K562 (cell line): Measurements from ENCODE around the gene ST7. TPM values are rescaled to one million over a fixed set of nuclear protein-coding genes. Genes with fewer than 3 reads are reported as not detected.
A peak's percentile ranks its signal among the peaks of the same experiment; 100 is the strongest.

Experiments used
- ATAC-seq: fragments of 200-7000 bp; cut with Tn5 transposase; 3 replicates; pipeline ENCODE4 v1.9.1; 2020; ENCODE audit warnings: moderate library complexity
- BruUV-seq: library from RNA; stranded (reverse); fragments of 400-500 nt; replicated peaks from 2 replicates; lab custom pipeline; 2021; lab: Mats Ljungman, UMichigan
- CTCF ChIA-PET: fragments of 300-600 bp; formaldehyde crosslinking; extraction: SDS; loops from one replicate; lab custom pipeline; 2021; ENCODE audit warnings: low intra/inter-chr PET ratio; lab: Yijun Ruan, JAX
- POLR2A ChIA-PET: fragments of 300-600, 350-650 bp; sonication (Branson Sonifier 250); formaldehyde crosslinking; extraction: SDS; loops from one replicate; lab custom pipeline; 2021; ENCODE audit warnings: antibody characterized with exemption, inconsistent platforms; lab: Yijun Ruan, JAX
- DNase-seq, 4 experiments: peaks; one replicate each; pipeline versions ENCODE4 v3.0.0 to v3.0.0-alpha.2; 2011 to 2018; ENCODE audit warnings: low spot score in 3 of 4, mixed read lengths in 3 of 4; ENCODE audit errors: extremely low read depth in 1 of 4
- FAIRE-seq: peaks from 2 replicates; lab custom pipeline; 2011; peaks lifted over from hg19 to GRCh38; lab: Jason Lieb, UNC
- H2AFZ ChIP-seq: 2 replicates; pipeline ENCODE4 v1.6.0; 2011; ENCODE audit warnings: low read depth, low read length, control low read depth, inconsistent platforms
- H3K27ac ChIP-seq: fragments of 200-600 bp; 3 replicates; pipeline ENCODE4 v1.8.0; 2011; ENCODE audit warnings: low read depth, mild to moderate bottlenecking, control low read depth, inconsistent platforms, low read length, moderate library complexity, mixed read lengths; ENCODE audit errors: extremely low read depth
- H3K27me3 ChIP-seq, 2 experiments: fragments of 300-600 bp in 1 of 2; 2 replicates in 1 of 2; 3 replicates in 1 of 2; pipeline versions ENCODE4 v1.6.0 to v1.8.0; 2011; ENCODE audit warnings: inconsistent platforms in 2 of 2, low read length in 2 of 2, mild to moderate bottlenecking in 1 of 2, mixed read lengths in 1 of 2, moderate library complexity in 1 of 2; ENCODE audit not compliant: control insufficient read depth in 2 of 2, insufficient read depth in 2 of 2
- H3K36me3 ChIP-seq: fragments of 300-600 bp; 3 replicates; pipeline ENCODE4 v1.8.0; 2011; ENCODE audit warnings: mild to moderate bottlenecking, low read length, inconsistent platforms; ENCODE audit not compliant: control insufficient read depth, insufficient read depth
- H3K4me1 ChIP-seq, 2 experiments: fragments of 200-600 bp in 1 of 2; replicated peaks in 1 of 2; 2 replicates in 1 of 2; 3 replicates in 1 of 2; pipeline versions ENCODE4 v1.5.1 to v1.8.0; 2011; ENCODE audit warnings: inconsistent platforms in 2 of 2, low read length in 2 of 2, mild to moderate bottlenecking in 1 of 2, mixed read lengths in 1 of 2, moderate library complexity in 1 of 2; ENCODE audit not compliant: control insufficient read depth in 2 of 2, insufficient read depth in 2 of 2
- H3K4me2 ChIP-seq: 2 replicates; pipeline ENCODE4 v1.6.1; 2011; ENCODE audit warnings: low read length, control low read depth, inconsistent platforms, mixed read lengths; ENCODE audit not compliant: insufficient read depth
- H3K4me3 ChIP-seq: fragments of 200-600 bp; sonication (generic), shearing (Covaris generic); 2 replicates; pipeline ENCODE4 v1.5.1; 2016; ENCODE audit warnings: control low read depth, inconsistent platforms
- H3K79me2 ChIP-seq: fragments of 200-600 bp; 3 replicates; pipeline ENCODE4 v1.8.0; 2011; ENCODE audit warnings: low read length, inconsistent platforms; ENCODE audit not compliant: control insufficient read depth, insufficient read depth
- H3K9ac ChIP-seq, 2 experiments: 2 replicates each; pipeline versions ENCODE4 v1.6.0 to v1.6.1; 2011; ENCODE audit warnings: low read depth in 2 of 2, low read length in 2 of 2, control low read depth in 1 of 2, inconsistent platforms in 1 of 2, mild to moderate bottlenecking in 1 of 2, mixed read lengths in 1 of 2; ENCODE audit not compliant: insufficient read depth in 1 of 2
- H3K9me1 ChIP-seq: one replicate; pipeline ENCODE4 v1.6.0; 2011; ENCODE audit warnings: inconsistent platforms, mild to moderate bottlenecking, low read length, moderate library complexity; ENCODE audit not compliant: control insufficient read depth, insufficient read depth
- H3K9me3 ChIP-seq: replicated peaks from 2 replicates; pipeline ENCODE4 v1.5.1; 2011; ENCODE audit warnings: low read depth, low read length, inconsistent platforms; ENCODE audit not compliant: control insufficient read depth, insufficient read depth
- H4K20me1 ChIP-seq: replicated peaks from 2 replicates; pipeline ENCODE4 v1.6.1; 2011; ENCODE audit warnings: low read length, inconsistent platforms, mixed read lengths; ENCODE audit not compliant: control insufficient read depth, insufficient read depth
- CREM ChIP-seq: IDR thresholded peaks from 2 replicates; pipeline ENCODE4 v1.6.1; 2014; ENCODE audit warnings: antibody characterized with exemption, low read depth
- HSF4 ChIP-seq: fragments of 250-450 bp; sonication (Bioruptor Pico); IDR thresholded peaks from 2 replicates; pipeline ENCODE4 v2.1.2; 2022; ENCODE audit warnings: mild to moderate bottlenecking, moderate library complexity, borderline replicate concordance
- L3MBTL2 ChIP-seq: fragments of 450-650 bp; IDR thresholded peaks from 2 replicates; pipeline ENCODE4 v1.6.1; 2016; ENCODE audit warnings: mild to moderate bottlenecking, moderate library complexity
- MEIS2 ChIP-seq: fragments of 450-650 bp; IDR thresholded peaks from 2 replicates; pipeline ENCODE4 v1.6.1; 2014; ENCODE audit warnings: mild to moderate bottlenecking; ENCODE audit not compliant: partially characterized antibody
- MTA1 ChIP-seq: fragments of 450-650 bp; IDR thresholded peaks from 2 replicates; pipeline ENCODE4 v1.6.1; 2017; ENCODE audit warnings: borderline replicate concordance
- POLR2A ChIP-seq: fragments of 450-650 bp; conservative IDR thresholded peaks from 2 replicates; pipeline ENCODE4 v1.6.1; 2016
- ZNF584 ChIP-seq: fragments of 200-800 bp; sonication (Bioruptor generic); IDR thresholded peaks from 2 replicates; pipeline ENCODE4 v1.6.1; 2016; ENCODE audit warnings: low read depth, mild to moderate bottlenecking, missing genetic modification characterization, missing compliant biosample characterization
- ZZZ3 ChIP-seq: fragments of 450-650 bp; IDR thresholded peaks from 2 replicates; pipeline ENCODE4 v1.6.1; 2016; ENCODE audit warnings: antibody characterized with exemption, mild to moderate bottlenecking, moderate library complexity
- WGBS: fragments of 100-300 bp; shearing (Covaris generic); methylation state at CpG from one replicate; pipeline ENCODE4 v1.1.6; 2016; ENCODE audit warnings: low coverage, mixed read lengths; ENCODE audit not compliant: insufficient coverage; ENCODE audit errors: missing lambda C conversion rate; 5-methylcytosine and 5-hydroxymethylcytosine counted together
- in situ Hi-C: fragments of 300-500 bp; cut with MboI; formaldehyde crosslinking; loops from 4 replicates; pipeline ENCODE4 v1.15.0; 2018; ENCODE audit warnings: inconsistent platforms, mixed read lengths
- intact Hi-C: fragments of 100-400 bp; cut with micrococcal nuclease; formaldehyde crosslinking; loops from 2 replicates; pipeline ENCODE4 v1.14.2; 2022
- polyA plus RNA-seq, 8 experiments: library from polyadenylated mRNA; depleted of rRNA in 4 of 8; stranded (reverse) in 5 of 8; unstranded in 3 of 8; fragments of >200 nt; fragmentation: Nextera tagmentation in 2 of 8; fragmentation: Illumina TruSeq in 1 of 8; extraction: Ambion mirVana in 2 of 8; extraction: Trizol in 1 of 8; gene quantifications; 2 replicates each; pipeline versions ENCODE4 v1.2.1 to v1.2.3, GENCODE V29; 2011 to 2014; ENCODE audit warnings: inconsistent platforms in 1 of 8, missing spikeins in 1 of 8
- total RNA-seq, 7 experiments: library from RNA; depleted of rRNA in 6 of 7; stranded (reverse); fragments of >200 nt in 6 of 7; fragmentation: Illumina TruSeq in 2 of 7; extraction: Trizol in 2 of 7; gene quantifications; 2 replicates each; pipeline versions ENCODE4 v1.2.1 to v1.2.3, GENCODE V29; 2011 to 2021; ENCODE audit warnings: low replicate concordance in 1 of 7
- TF ChIP-seq, protein P1 (sequence below): fragments of 250-450 bp; sonication (Bioruptor Pico); IDR thresholded peaks from 2 replicates; pipeline ENCODE4 v1.5.0; 2020; ENCODE audit warnings: mild to moderate bottlenecking
- TF ChIP-seq, protein P2 (sequence below), 2 experiments: fragments of 450-650 bp in 1 of 2; sonication (generic) in 1 of 2; formaldehyde crosslinking in 1 of 2; IDR thresholded peaks in 1 of 2; conservative IDR thresholded peaks in 1 of 2; 2 replicates each; pipeline versions ENCODE4 v1.6.1 to v1.8.1; 2016 to 2023; ENCODE audit warnings: mild to moderate bottlenecking in 2 of 2, moderate library complexity in 2 of 2, inconsistent platforms in 1 of 2, missing genetic modification reagents in 1 of 2
- TF ChIP-seq, protein P3 (sequence below): IDR thresholded peaks from 3 replicates; pipeline ENCODE4 v1.6.1; 2011; ENCODE audit warnings: borderline replicate concordance, mild to moderate bottlenecking, moderate library complexity; ENCODE audit not compliant: insufficient read length; ENCODE audit errors: extremely low read depth
- TF ChIP-seq, protein P4 (sequence below): sonication (generic); formaldehyde crosslinking; IDR thresholded peaks from 2 replicates; pipeline ENCODE4 v1.4.0; 2020; ENCODE audit warnings: mild to moderate bottlenecking, missing genetic modification reagents
- TF ChIP-seq, protein P5 (sequence below): fragments of 250-450 bp; sonication (Bioruptor Pico); IDR thresholded peaks from 2 replicates; pipeline ENCODE4 v1.6.1; 2021; ENCODE audit warnings: mild to moderate bottlenecking

ST7 gene
- total and polyA plus RNA-seq, 9 of the 15 experiments (the other 6 are each of a cell fraction or from before 2014, with no cell fraction given), result 23.9 to 56.3 (median 36.9) TPM

GRCh38 chr7:117186218-117187010 is 233.1 kb downstream of the ST7 start:
- Histone ChIP-seq H3K4me3 (no peak overlapping the region), H3K27me3 (no peaks in the 10 kb centered on the region), H3K4me1 (peaks cover 0 to 12% of the 10 kb centered on the region in 2 experiments; a peak in 2 of 5 replicates), H3K9ac (no peak overlapping the region), H3K4me2 (peak overlapping the region; percentile 16; the same call in 1 of the 2 replicates), H3K27ac (no peak overlapping the region), H2AFZ (no peak overlapping the region), H3K36me3 (peaks cover 35% of the 10 kb centered on the region), H4K20me1 (no peaks in the 10 kb centered on the region), H3K79me2 (no peaks in the 10 kb centered on the region), H3K9me1 (no peaks in the 10 kb centered on the region), H3K9me3 (no peaks in the 10 kb centered on the region)
- in situ Hi-C loops (no loop called here), intact Hi-C loops (no loop called here)
- FAIRE-seq (no peak), DNase-seq (peak in 1 of 4 experiments; percentile 38), ATAC-seq (peak; percentile 62)
- no TSS peak for BruUV-seq
- CTCF ChIA-PET, result no interaction called here
- POLR2A ChIA-PET, result interaction anchor here (1.0 kb wide), 1 partner anchor 14 kb away, joined by 3 read pairs; no protein-coding TSS in a partner anchor
- WGBS, result 32% methylated on average over 7 of the region's 7 CpGs
- TF ChIP-seq, protein P1, sequence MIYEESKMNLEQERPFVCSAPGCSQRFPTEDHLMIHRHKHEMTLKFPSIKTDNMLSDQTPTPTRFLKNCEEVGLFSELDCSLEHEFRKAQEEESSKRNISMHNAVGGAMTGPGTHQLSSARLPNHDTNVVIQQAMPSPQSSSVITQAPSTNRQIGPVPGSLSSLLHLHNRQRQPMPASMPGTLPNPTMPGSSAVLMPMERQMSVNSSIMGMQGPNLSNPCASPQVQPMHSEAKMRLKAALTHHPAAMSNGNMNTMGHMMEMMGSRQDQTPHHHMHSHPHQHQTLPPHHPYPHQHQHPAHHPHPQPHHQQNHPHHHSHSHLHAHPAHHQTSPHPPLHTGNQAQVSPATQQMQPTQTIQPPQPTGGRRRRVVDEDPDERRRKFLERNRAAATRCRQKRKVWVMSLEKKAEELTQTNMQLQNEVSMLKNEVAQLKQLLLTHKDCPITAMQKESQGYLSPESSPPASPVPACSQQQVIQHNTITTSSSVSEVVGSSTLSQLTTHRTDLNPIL, result no peak
- TF ChIP-seq, protein P2, sequence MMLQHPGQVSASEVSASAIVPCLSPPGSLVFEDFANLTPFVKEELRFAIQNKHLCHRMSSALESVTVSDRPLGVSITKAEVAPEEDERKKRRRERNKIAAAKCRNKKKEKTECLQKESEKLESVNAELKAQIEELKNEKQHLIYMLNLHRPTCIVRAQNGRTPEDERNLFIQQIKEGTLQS (IDR thresholded peaks at IDR 0.05), result peak; percentile 26; the same call in 1 of the 2 replicates
- TF ChIP-seq, protein P2 (CRISPR knock-in tag; conservative IDR thresholded peaks at IDR 0.05), result no peak
- TF ChIP-seq ZZZ3 (no peak), HSF4 (CRISPR knock-in tag) (no peak), MTA1 (no peak), L3MBTL2 (no peak), CREM (peak; percentile 21; the same call in 1 of the 2 replicates), MEIS2 (peak; percentile 37), POLR2A (no peak), ZNF584 (CRISPR knock-in tag) (no peak)
- TF ChIP-seq, protein P3, sequence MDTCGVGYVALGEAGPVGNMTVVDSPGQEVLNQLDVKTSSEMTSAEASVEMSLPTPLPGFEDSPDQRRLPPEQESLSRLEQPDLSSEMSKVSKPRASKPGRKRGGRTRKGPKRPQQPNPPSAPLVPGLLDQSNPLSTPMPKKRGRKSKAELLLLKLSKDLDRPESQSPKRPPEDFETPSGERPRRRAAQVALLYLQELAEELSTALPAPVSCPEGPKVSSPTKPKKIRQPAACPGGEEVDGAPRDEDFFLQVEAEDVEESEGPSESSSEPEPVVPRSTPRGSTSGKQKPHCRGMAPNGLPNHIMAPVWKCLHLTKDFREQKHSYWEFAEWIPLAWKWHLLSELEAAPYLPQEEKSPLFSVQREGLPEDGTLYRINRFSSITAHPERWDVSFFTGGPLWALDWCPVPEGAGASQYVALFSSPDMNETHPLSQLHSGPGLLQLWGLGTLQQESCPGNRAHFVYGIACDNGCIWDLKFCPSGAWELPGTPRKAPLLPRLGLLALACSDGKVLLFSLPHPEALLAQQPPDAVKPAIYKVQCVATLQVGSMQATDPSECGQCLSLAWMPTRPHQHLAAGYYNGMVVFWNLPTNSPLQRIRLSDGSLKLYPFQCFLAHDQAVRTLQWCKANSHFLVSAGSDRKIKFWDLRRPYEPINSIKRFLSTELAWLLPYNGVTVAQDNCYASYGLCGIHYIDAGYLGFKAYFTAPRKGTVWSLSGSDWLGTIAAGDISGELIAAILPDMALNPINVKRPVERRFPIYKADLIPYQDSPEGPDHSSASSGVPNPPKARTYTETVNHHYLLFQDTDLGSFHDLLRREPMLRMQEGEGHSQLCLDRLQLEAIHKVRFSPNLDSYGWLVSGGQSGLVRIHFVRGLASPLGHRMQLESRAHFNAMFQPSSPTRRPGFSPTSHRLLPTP, result no peak
- TF ChIP-seq, protein P4, sequence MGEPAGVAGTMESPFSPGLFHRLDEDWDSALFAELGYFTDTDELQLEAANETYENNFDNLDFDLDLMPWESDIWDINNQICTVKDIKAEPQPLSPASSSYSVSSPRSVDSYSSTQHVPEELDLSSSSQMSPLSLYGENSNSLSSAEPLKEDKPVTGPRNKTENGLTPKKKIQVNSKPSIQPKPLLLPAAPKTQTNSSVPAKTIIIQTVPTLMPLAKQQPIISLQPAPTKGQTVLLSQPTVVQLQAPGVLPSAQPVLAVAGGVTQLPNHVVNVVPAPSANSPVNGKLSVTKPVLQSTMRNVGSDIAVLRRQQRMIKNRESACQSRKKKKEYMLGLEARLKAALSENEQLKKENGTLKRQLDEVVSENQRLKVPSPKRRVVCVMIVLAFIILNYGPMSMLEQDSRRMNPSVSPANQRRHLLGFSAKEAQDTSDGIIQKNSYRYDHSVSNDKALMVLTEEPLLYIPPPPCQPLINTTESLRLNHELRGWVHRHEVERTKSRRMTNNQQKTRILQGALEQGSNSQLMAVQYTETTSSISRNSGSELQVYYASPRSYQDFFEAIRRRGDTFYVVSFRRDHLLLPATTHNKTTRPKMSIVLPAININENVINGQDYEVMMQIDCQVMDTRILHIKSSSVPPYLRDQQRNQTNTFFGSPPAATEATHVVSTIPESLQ, result no peak
- TF ChIP-seq, protein P5, sequence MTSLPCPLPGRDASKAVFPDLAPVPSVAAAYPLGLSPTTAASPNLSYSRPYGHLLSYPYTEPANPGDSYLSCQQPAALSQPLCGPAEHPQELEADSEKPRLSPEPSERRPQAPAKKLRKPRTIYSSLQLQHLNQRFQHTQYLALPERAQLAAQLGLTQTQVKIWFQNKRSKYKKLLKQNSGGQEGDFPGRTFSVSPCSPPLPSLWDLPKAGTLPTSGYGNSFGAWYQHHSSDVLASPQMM (CRISPR knock-in tag), result no peak
